ENCODE measurements around the gene VPS39.

- TF ChIP-seq CTCF (IDR thresholded peaks at IDR 0.05; ENCODE audit: low read depth, low read length, poor library complexity, severe bottlenecking), result no peak
- no peak for TF ChIP-seq EZH2phosphoT487 (IDR thresholded peaks at IDR 0.05; ENCODE audit: borderline replicate concordance, low read length)
Observed at GRCh38 chr15:42202653-42203052, 5.5 kb downstream of the VPS39 start.
